Measurements from ENCODE around the gene HOXA9.

GRCh38 chr7:27143023-27143949 is 22.1 kb downstream of the HOXA9 start, which contains the start of gene HOXA5:
- TF ChIP-seq, protein P1, sequence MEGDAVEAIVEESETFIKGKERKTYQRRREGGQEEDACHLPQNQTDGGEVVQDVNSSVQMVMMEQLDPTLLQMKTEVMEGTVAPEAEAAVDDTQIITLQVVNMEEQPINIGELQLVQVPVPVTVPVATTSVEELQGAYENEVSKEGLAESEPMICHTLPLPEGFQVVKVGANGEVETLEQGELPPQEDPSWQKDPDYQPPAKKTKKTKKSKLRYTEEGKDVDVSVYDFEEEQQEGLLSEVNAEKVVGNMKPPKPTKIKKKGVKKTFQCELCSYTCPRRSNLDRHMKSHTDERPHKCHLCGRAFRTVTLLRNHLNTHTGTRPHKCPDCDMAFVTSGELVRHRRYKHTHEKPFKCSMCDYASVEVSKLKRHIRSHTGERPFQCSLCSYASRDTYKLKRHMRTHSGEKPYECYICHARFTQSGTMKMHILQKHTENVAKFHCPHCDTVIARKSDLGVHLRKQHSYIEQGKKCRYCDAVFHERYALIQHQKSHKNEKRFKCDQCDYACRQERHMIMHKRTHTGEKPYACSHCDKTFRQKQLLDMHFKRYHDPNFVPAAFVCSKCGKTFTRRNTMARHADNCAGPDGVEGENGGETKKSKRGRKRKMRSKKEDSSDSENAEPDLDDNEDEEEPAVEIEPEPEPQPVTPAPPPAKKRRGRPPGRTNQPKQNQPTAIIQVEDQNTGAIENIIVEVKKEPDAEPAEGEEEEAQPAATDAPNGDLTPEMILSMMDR (IDR thresholded peaks at IDR 0.05; ENCODE audit: poor library complexity), result peak; percentile 56
- TF ChIP-seq EZH2 (IDR thresholded peaks at IDR 0.05; ENCODE audit: borderline replicate concordance), result peak; percentile 79

Measured in hepatocyte (in vitro differentiated cells).